WTC11 (cell line): ENCODE data around the gene HSBP1L1. TPM values are rescaled to one million over a fixed set of nuclear protein-coding genes. Genes with fewer than 3 reads are reported as not detected.

ENCODE experiments used
- ATAC-seq: fragments of 200-7000 bp; cut with Tn5 transposase; 2 replicates; pipeline ENCODE4 v1.10.0; 2021; ENCODE audit warnings: mild to moderate bottlenecking, moderate library complexity
- CTCF ChIA-PET: fragments of 300-600 bp; sonication (Branson Sonifier 250); formaldehyde crosslinking; loops from one replicate; lab custom pipeline; 2021; ENCODE audit warnings: antibody characterized with exemption; lab: Charles Lee
- POLR2A ChIA-PET: fragments of 350-600 bp; sonication (Branson Sonifier 250); formaldehyde crosslinking; loops from one replicate; lab custom pipeline; 2021; ENCODE audit warnings: antibody characterized with exemption; lab: Charles Lee
- DNase-seq: peaks from one replicate; pipeline ENCODE4 v3.0.0; 2021; ENCODE audit warnings: low spot score
- H3K27ac Mint-ChIP-seq: 2 replicates; pipeline ENCODE4 v1.8.0; 2021; ENCODE audit warnings: mixed read lengths
- H3K27me3 Mint-ChIP-seq: 2 replicates; pipeline ENCODE4 v1.8.0; 2021; ENCODE audit warnings: low read depth, mild to moderate bottlenecking, moderate library complexity, mixed read lengths
- H3K36me3 Mint-ChIP-seq: 2 replicates; pipeline ENCODE4 v1.8.0; 2021; ENCODE audit warnings: mixed read lengths
- H3K4me1 Mint-ChIP-seq: 2 replicates; pipeline ENCODE4 v1.8.0; 2022; ENCODE audit warnings: mixed read lengths
- H3K4me3 Mint-ChIP-seq: 2 replicates; pipeline ENCODE4 v1.8.0; 2021; ENCODE audit warnings: mild to moderate bottlenecking, moderate library complexity, mixed read lengths
- H3K9me3 Mint-ChIP-seq: 2 replicates; pipeline ENCODE4 v1.8.0; 2021; ENCODE audit warnings: mixed read lengths
- ARID4B ChIP-seq: sonication (generic); formaldehyde crosslinking; IDR thresholded peaks from 2 replicates; pipeline ENCODE4 v1.8.0; 2023; ENCODE audit warnings: missing genetic modification reagents, mild to moderate bottlenecking, borderline replicate concordance
- ATF1 ChIP-seq: sonication (generic); formaldehyde crosslinking; IDR thresholded peaks from 2 replicates; pipeline ENCODE4 v1.8.1; 2023; ENCODE audit warnings: mild to moderate bottlenecking, moderate library complexity, missing genetic modification reagents
- ATF2 ChIP-seq: sonication (generic); formaldehyde crosslinking; IDR thresholded peaks from 2 replicates; pipeline ENCODE4 v1.8.1; 2022; ENCODE audit warnings: low read depth, missing genetic modification reagents, borderline replicate concordance
- CBFB ChIP-seq: sonication (generic); formaldehyde crosslinking; IDR thresholded peaks from 2 replicates; pipeline ENCODE4 v1.8.1; 2022; ENCODE audit warnings: mild to moderate bottlenecking, low read depth, missing genetic modification reagents
- CREM ChIP-seq: sonication (generic); formaldehyde crosslinking; IDR thresholded peaks from 2 replicates; pipeline ENCODE4 v1.8.1; 2022; ENCODE audit warnings: mild to moderate bottlenecking, missing genetic modification reagents, moderate library complexity
- FOXK1 ChIP-seq: sonication (generic); formaldehyde crosslinking; IDR thresholded peaks from 2 replicates; pipeline ENCODE4 v1.8.0; 2022; ENCODE audit warnings: mild to moderate bottlenecking, moderate library complexity, missing genetic modification reagents
- FOXP1 ChIP-seq: sonication (generic); formaldehyde crosslinking; IDR thresholded peaks from 2 replicates; pipeline ENCODE4 v1.8.0; 2022; ENCODE audit warnings: missing genetic modification reagents, mild to moderate bottlenecking, moderate library complexity, borderline replicate concordance
- JAZF1 ChIP-seq: fragments of 250-450 bp; sonication (Bioruptor Pico); IDR thresholded peaks from 2 replicates; pipeline ENCODE4 v1.9.0; 2021; ENCODE audit warnings: moderate library complexity, mild to moderate bottlenecking, inconsistent platforms
- NR3C1 ChIP-seq: sonication (generic); formaldehyde crosslinking; conservative IDR thresholded peaks from 2 replicates; pipeline ENCODE4 v1.8.1; 2023; ENCODE audit warnings: low read depth, mild to moderate bottlenecking, missing genetic modification reagents
- RELA ChIP-seq: sonication (generic); formaldehyde crosslinking; IDR thresholded peaks from 2 replicates; pipeline ENCODE4 v1.8.1; 2022; ENCODE audit warnings: missing genetic modification reagents, mild to moderate bottlenecking, borderline replicate concordance
- RORB ChIP-seq: fragments of 250-450 bp; sonication (Bioruptor Pico); IDR thresholded peaks from 2 replicates; pipeline ENCODE4 v1.9.0; 2021; ENCODE audit warnings: mild to moderate bottlenecking
- SMAD4 ChIP-seq: sonication (generic); formaldehyde crosslinking; IDR thresholded peaks from 2 replicates; pipeline ENCODE4 v1.8.0; 2022; ENCODE audit warnings: mild to moderate bottlenecking, missing genetic modification reagents
- SOX15 ChIP-seq: fragments of 250-450 bp; sonication (Bioruptor Pico); IDR thresholded peaks from 2 replicates; pipeline ENCODE4 v1.9.0; 2021; ENCODE audit warnings: mild to moderate bottlenecking
- TEAD1 ChIP-seq: sonication (generic); formaldehyde crosslinking; IDR thresholded peaks from 2 replicates; pipeline ENCODE4 v1.8.0; 2022; ENCODE audit warnings: mild to moderate bottlenecking, missing genetic modification reagents
- ZBTB21 ChIP-seq: sonication (generic); formaldehyde crosslinking; IDR thresholded peaks from 2 replicates; pipeline ENCODE4 v1.8.1; 2023; ENCODE audit warnings: mild to moderate bottlenecking, missing genetic modification reagents, borderline replicate concordance
- ZBTB43 ChIP-seq: sonication (generic); formaldehyde crosslinking; IDR thresholded peaks from 2 replicates; pipeline ENCODE4 v1.8.1; 2023; ENCODE audit warnings: mild to moderate bottlenecking, missing genetic modification reagents
- ZNF232 ChIP-seq: sonication (generic); formaldehyde crosslinking; IDR thresholded peaks from 2 replicates; pipeline ENCODE4 v1.8.0; 2022; ENCODE audit warnings: mild to moderate bottlenecking, missing genetic modification reagents
- ZNF425 ChIP-seq: fragments of 250-450 bp; sonication (Bioruptor Pico); conservative IDR thresholded peaks from 2 replicates; pipeline ENCODE4 v1.9.0; 2021; ENCODE audit warnings: mild to moderate bottlenecking
- ZNF512 ChIP-seq: sonication (generic); formaldehyde crosslinking; IDR thresholded peaks from 2 replicates; pipeline ENCODE4 v1.8.1; 2022; ENCODE audit warnings: missing genetic modification reagents, borderline replicate concordance
- ZNF671 ChIP-seq: fragments of 250-450 bp; sonication (Bioruptor Pico); IDR thresholded peaks from 2 replicates; pipeline ENCODE4 v1.8.0; 2021; ENCODE audit warnings: mild to moderate bottlenecking
- total RNA-seq: library from RNA; stranded (reverse); gene quantifications from 3 replicates; pipeline ENCODE4 v1.2.3, GENCODE V29; 2021

Gene HSBP1L1
- total RNA-seq, 1 experiment from 2014 or later, result 1.4 TPM

GRCh38 chr18:79942786-79943607 lies 21.4 kb upstream of the HSBP1L1 start:
- H3K36me3 Mint-ChIP-seq, result peaks cover 2% of the 10 kb centered on the region; the same call in 1 of the 2 replicates
- H3K9me3 Mint-ChIP-seq, result no peaks in the 10 kb centered on the region
- ChIA-PET CTCF (no interaction called here), POLR2A (interaction anchor here (0.8 kb wide), 1 partner anchor 98 kb away, joined by 3 read pairs; no protein-coding TSS in a partner anchor)
- no peak overlapping the region for H3K27ac Mint-ChIP-seq
- no peaks in the 10 kb centered on the region; the same call in 1 of the 2 replicates for H3K27me3 Mint-ChIP-seq
- ATAC-seq (no peak), DNase-seq (no peak)
- H3K4me3 Mint-ChIP-seq, result no peak overlapping the region
- peaks cover 13% of the 10 kb centered on the region for H3K4me1 Mint-ChIP-seq
- no peak for TF ChIP-seq JAZF1 (CRISPR knock-in tag)
- no peak for TF ChIP-seq NR3C1 (CRISPR knock-in tag)
- TF ChIP-seq ZNF512 (CRISPR knock-in tag), result no peak
- no peak for TF ChIP-seq SOX15
- TF ChIP-seq ZBTB43 (CRISPR knock-in tag), result no peak
- TF ChIP-seq ATF2 (CRISPR knock-in tag), result no peak
- no peak for TF ChIP-seq SMAD4 (CRISPR knock-in tag)
- no peak for TF ChIP-seq FOXP1 (CRISPR knock-in tag)
- no peak for TF ChIP-seq FOXK1 (CRISPR knock-in tag)
- no peak for TF ChIP-seq ZNF671 (CRISPR knock-in tag)
- no peak for TF ChIP-seq ZNF425 (CRISPR knock-in tag)
- TF ChIP-seq CBFB (CRISPR knock-in tag), result no peak
- no peak for TF ChIP-seq TEAD1 (CRISPR knock-in tag)
- TF ChIP-seq ZBTB21 (CRISPR knock-in tag), result no peak
- no peak for TF ChIP-seq ARID4B (CRISPR knock-in tag)
- TF ChIP-seq RORB (CRISPR knock-in tag), result no peak
- TF ChIP-seq ATF1 (CRISPR knock-in tag), result no peak
- no peak for TF ChIP-seq ZNF232 (CRISPR knock-in tag)
- TF ChIP-seq CREM (CRISPR knock-in tag), result no peak
- TF ChIP-seq RELA (CRISPR knock-in tag), result no peak
- TF ChIP-seq, all 79 proteins: peak for 0
